Left ventricle myocardium superior (tissue), 1 donor: Measurements from ENCODE around the gene UTP4. TPM values are rescaled to one million over a fixed set of nuclear protein-coding genes. Genes with fewer than 3 reads are reported as not detected.

Source experiments
- ATAC-seq: fragments of 200-7000 bp; cut with Tn5 transposase; one replicate; pipeline ENCODE4 v1.9.1; 2020; ENCODE audit warnings: mild to moderate bottlenecking, moderate library complexity
- DNase-seq: peaks from one replicate; pipeline ENCODE4 v3.0.0-alpha.2; 2020
- intact Hi-C: fragments of 100-400 bp; cut with micrococcal nuclease; formaldehyde crosslinking; loops from one replicate; pipeline ENCODE4 v1.11.0; 2022
- total RNA-seq: library from RNA; stranded (reverse); fragmentation: NEBNext Ultra II Directional; extraction: Animal tissue kit (Norgen Biotek cat#: 25700); gene quantifications from one replicate; pipeline ENCODE4 v1.2.1, GENCODE V29; 2021
- donor health status: DM: no; HTN: yes; CAD: no; lungs with severe emphysema.

Gene UTP4
- total RNA-seq, 1 donor from 2014 or later, result 32.3 TPM

GRCh38 chr16:69166221-69166833 lies 33.9 kb downstream of the UTP4 start:
- intact Hi-C loops, result loop anchor here (10.0 kb wide), 1 partner anchor 68 kb away; no protein-coding TSS in a partner anchor
- ATAC-seq (no peak), DNase-seq (no peak)

- ATAC-seq, result no peak
- intact Hi-C loops, result loop anchor here (10.0 kb wide), 1 partner anchor 68 kb away; no protein-coding TSS in a partner anchor
Measured at GRCh38 chr16:69166946-69167930, 34.8 kb downstream of the UTP4 start.

GRCh38 chr16:69169051-69169450 lies 36.6 kb downstream of the UTP4 start:
- no peak for ATAC-seq
- DNase-seq, result no peak
- intact Hi-C loops, result loop anchor here (10.0 kb wide), 1 partner anchor 66 kb away; no protein-coding TSS in a partner anchor

More at GRCh38 chr16:69166946-69167930, 34.8 kb downstream of the UTP4 start:
- DNase-seq, result no peak

GRCh38 chr16:69169607-69170352 lies 37.3 kb downstream of the UTP4 start:
- intact Hi-C loops, result loop anchor here (10.0 kb wide), 1 partner anchor 65 kb away; no protein-coding TSS in a partner anchor
- DNase-seq (no peak), ATAC-seq (no peak)

- intact Hi-C loops, result no loop called here
- DNase-seq (no peak), ATAC-seq (no peak)
Measured at GRCh38 chr16:69171325-69172084, 39.1 kb downstream of the UTP4 start.

- intact Hi-C loops, result no loop called here
- DNase-seq (no peak), ATAC-seq (no peak)
Measured at GRCh38 chr16:69176033-69176800, 43.8 kb downstream of the UTP4 start.

GRCh38 chr16:69179328-69180010 lies 47.0 kb downstream of the UTP4 start:
- peak; percentile 69 for DNase-seq
- peak; percentile 88 for ATAC-seq
- intact Hi-C loops, result no loop called here

- DNase-seq (no peak), ATAC-seq (peak; percentile 56)
- intact Hi-C loops, result no loop called here
Measured at GRCh38 chr16:69180011-69180338, 47.5 kb downstream of the UTP4 start.

- intact Hi-C loops, result no loop called here
- DNase-seq (no peak), ATAC-seq (no peak)
Measured at GRCh38 chr16:69182730-69183416, 50.4 kb downstream of the UTP4 start.

- ATAC-seq (peak; percentile 98), DNase-seq (peak; percentile 97)
- intact Hi-C loops, result no loop called here
Measured at GRCh38 chr16:69186642-69187445, 54.4 kb downstream of the UTP4 start, which contains the start of gene SNTB2. Gene SNTB2, plus strand, starts transcription at chr16:69187164. Its CDS starts 3 bp downstream, at chr16:69187167.

- peak; percentile 72 for DNase-seq
- intact Hi-C loops, result no loop called here
- peak; percentile 46 for ATAC-seq
Measured at GRCh38 chr16:69187446-69188235, 55.2 kb downstream of the UTP4 start.

GRCh38 chr16:69188236-69188549 lies 55.7 kb downstream of the UTP4 start:
- intact Hi-C loops, result no loop called here
- DNase-seq (no peak), ATAC-seq (no peak)

GRCh38 chr16:69188716-69189115 lies 56.3 kb downstream of the UTP4 start:
- intact Hi-C loops, result no loop called here
- ATAC-seq (no peak), DNase-seq (no peak)

- ATAC-seq, result no peak
- no peak for DNase-seq
- intact Hi-C loops, result no loop called here
Measured at GRCh38 chr16:69190046-69190588, 57.7 kb downstream of the UTP4 start.

- DNase-seq (no peak), ATAC-seq (no peak)
- intact Hi-C loops, result no loop called here
Measured at GRCh38 chr16:69190598-69190997, 58.1 kb downstream of the UTP4 start.
